Mucosa of rectum (tissue), 2 donors: ENCODE measurements around the gene GON7.
"Not testable (repeated sequence)": the region's sequence is repeated elsewhere in the genome, so short reads cannot be mapped to it uniquely, and the experiment has no call there.

ENCODE experiments used
- H3K27ac ChIP-seq, 2 donors: one replicate each; pipeline ENCODE4 v1.7.0; 2013; ENCODE audit warnings: inconsistent platforms in 2 of 2, low read depth in 2 of 2, low read length in 2 of 2
- H3K27me3 ChIP-seq, 2 donors: one replicate each; pipeline ENCODE4 v1.7.0; 2013; ENCODE audit warnings: low read length in 2 of 2; ENCODE audit not compliant: control insufficient read depth in 2 of 2, insufficient read depth in 2 of 2
- H3K36me3 ChIP-seq, 2 donors: one replicate each; pipeline ENCODE4 v1.7.0; 2013; ENCODE audit warnings: low read length in 2 of 2; ENCODE audit not compliant: control insufficient read depth in 2 of 2, insufficient read depth in 2 of 2
- H3K4me1 ChIP-seq, 2 donors: one replicate each; pipeline ENCODE4 v1.7.0; 2013; ENCODE audit warnings: low read length in 2 of 2, mild to moderate bottlenecking in 1 of 2; ENCODE audit not compliant: control insufficient read depth in 2 of 2, insufficient read depth in 2 of 2
- H3K4me3 ChIP-seq, 2 donors: one replicate each; pipeline ENCODE4 v1.7.0; 2013; ENCODE audit warnings: low read length in 2 of 2
- H3K9ac ChIP-seq, 2 donors: one replicate each; pipeline ENCODE4 v1.7.0; 2013; ENCODE audit warnings: low read length in 2 of 2, low read depth in 1 of 2, mild to moderate bottlenecking in 1 of 2
- H3K9me3 ChIP-seq, 2 donors: one replicate each; pipeline ENCODE4 v1.7.0; 2013; ENCODE audit warnings: low read length in 2 of 2; ENCODE audit not compliant: control insufficient read depth in 2 of 2
- donor health status: healthy.
- donor health status: Normal muscosa, but diverticular disease.

The GON7 gene

GRCh38 chr14:93175492-93175891 is 31.4 kb downstream of the GON7 start:
- Histone ChIP-seq H3K27ac (no peak overlapping the region), H3K36me3 (no peaks in the 10 kb centered on the region), H3K27me3 (no peaks in the 10 kb centered on the region), H3K4me1 (no peaks in the 10 kb centered on the region), H3K9ac (no peak overlapping the region), H3K4me3 (no peak overlapping the region), H3K9me3 (no peaks in the 10 kb centered on the region)

DNA sequence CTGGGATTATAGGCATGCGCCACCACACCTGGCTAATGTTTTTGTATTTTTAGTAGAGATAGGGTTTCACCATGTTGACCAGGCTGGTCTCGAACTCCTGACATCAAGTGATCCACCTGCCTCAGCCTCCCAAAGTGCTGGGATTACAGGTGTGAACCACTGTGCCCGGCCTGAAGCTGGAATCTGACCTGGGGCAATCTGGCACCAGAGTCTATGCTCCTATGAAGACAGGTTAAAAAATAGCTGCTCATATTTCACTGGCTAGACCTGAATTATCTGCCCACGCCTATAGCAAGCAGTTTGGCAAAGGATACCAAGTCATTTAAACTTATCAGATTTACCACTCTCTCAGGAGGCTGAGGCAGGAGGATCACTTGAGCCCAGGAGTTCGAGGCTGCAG is 32.1 kb downstream of the GON7 start:
- H3K27me3 ChIP-seq, H3K9me3 ChIP-seq, H3K36me3 ChIP-seq, H3K4me1 ChIP-seq, H3K4me3 ChIP-seq, H3K27ac ChIP-seq, H3K9ac ChIP-seq: not testable (repeated sequence)

- Histone ChIP-seq H3K9me3 (no peaks in the 10 kb centered on the region), H3K4me3 (no peak overlapping the region), H3K4me1 (no peaks in the 10 kb centered on the region), H3K27ac (no peak overlapping the region), H3K27me3 (no peaks in the 10 kb centered on the region), H3K36me3 (no peaks in the 10 kb centered on the region), H3K9ac (no peak overlapping the region)
Measured at GRCh38 chr14:93173943-93174395, 32.9 kb downstream of the GON7 start.

GRCh38 chr14:93171376-93171775 is 35.5 kb downstream of the GON7 start:
- Histone ChIP-seq H3K27me3 (no peaks in the 10 kb centered on the region), H3K36me3 (no peaks in the 10 kb centered on the region), H3K27ac (no peak overlapping the region), H3K9ac (no peak overlapping the region), H3K4me1 (no peaks in the 10 kb centered on the region), H3K4me3 (no peak overlapping the region), H3K9me3 (no peaks in the 10 kb centered on the region)

DNA sequence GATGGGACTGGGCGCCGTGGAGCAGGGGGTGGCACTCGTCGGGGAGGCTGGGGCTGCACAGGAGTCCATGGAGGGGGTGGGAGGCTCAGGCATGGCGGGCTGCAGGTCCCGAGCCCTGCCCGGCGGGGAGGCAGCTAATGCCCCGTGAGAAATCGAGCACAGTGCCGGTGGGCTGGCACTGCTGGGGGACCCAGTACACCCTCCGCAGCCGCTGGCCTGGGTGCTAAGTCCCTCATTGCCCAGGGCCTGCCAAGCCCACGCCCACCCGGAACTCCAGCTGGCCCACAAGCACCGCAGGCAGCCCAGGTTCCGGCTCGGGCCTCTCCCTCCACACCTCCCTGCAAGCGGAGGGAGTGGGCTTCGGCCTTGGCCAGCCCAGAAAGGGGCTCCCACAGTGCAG is 36.7 kb downstream of the GON7 start:
- not testable (repeated sequence) for H3K4me1 ChIP-seq, H3K36me3 ChIP-seq, H3K4me3 ChIP-seq, H3K27me3 ChIP-seq, H3K27ac ChIP-seq, H3K9ac ChIP-seq, H3K9me3 ChIP-seq

DNA sequence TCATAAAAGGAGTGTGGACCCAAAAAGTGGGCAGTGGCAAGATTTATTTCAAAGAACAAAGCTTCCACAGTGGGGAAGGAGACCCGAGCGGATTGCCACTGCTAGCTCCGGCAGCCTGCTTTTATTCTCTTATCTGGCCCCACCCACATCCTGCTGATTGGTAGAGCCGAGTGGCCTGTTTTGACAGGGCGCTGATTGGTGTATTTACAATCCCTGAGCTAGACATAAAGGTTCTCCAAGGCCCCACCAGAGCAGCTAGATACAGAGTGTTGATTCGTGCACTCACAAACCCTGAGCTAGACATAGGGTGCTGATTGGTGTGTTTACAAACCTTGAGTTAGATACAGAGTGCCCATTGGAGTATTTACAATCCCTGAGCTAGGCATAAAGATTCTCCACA is 37.2 kb downstream of the GON7 start:
- H3K4me3 ChIP-seq, H3K4me1 ChIP-seq, H3K9me3 ChIP-seq, H3K27ac ChIP-seq, H3K36me3 ChIP-seq, H3K9ac ChIP-seq, H3K27me3 ChIP-seq: not testable (repeated sequence)

DNA sequence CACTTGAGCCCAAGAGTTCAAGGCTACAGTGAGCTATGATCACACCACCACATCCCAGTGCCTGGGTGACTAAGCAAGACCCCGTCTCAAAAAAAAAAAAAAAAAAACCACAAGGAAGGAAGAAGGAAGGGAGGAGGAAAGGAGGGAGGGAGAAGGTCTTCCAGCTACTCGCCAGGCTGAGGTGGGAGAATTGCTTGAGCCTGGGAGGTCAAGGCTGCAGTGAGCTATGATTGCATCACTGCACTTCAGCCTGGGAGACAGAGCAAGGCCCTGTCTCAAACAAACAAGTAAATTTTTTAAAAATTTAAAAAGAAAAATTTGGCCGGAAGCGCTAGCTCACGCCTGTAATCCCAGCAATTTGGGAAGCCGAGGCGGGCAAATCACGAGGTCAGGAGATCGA is 38.3 kb downstream of the GON7 start:
- not testable (repeated sequence) for H3K4me1 ChIP-seq, H3K36me3 ChIP-seq

GRCh38 chr14:93165271-93166265 is 41.3 kb downstream of the GON7 start:
- H3K27ac ChIP-seq, H3K4me3 ChIP-seq, H3K9ac ChIP-seq, H3K27me3 ChIP-seq, H3K36me3 ChIP-seq, H3K9me3 ChIP-seq, H3K4me1 ChIP-seq: not testable (repeated sequence)

More for the DNA sequence above, 38.3 kb downstream of the GON7 start:
- not testable (repeated sequence) for H3K27ac ChIP-seq, H3K9me3 ChIP-seq, H3K27me3 ChIP-seq, H3K4me3 ChIP-seq, H3K9ac ChIP-seq

- H3K4me1 ChIP-seq = no peaks in the 10 kb centered on the region
- no peaks in the 10 kb centered on the region for H3K36me3 ChIP-seq
- no peak overlapping the region for H3K27ac ChIP-seq
- H3K27me3 ChIP-seq = no peaks in the 10 kb centered on the region
- no peak overlapping the region for H3K9ac ChIP-seq
- no peaks in the 10 kb centered on the region for H3K9me3 ChIP-seq
- no peak overlapping the region for H3K4me3 ChIP-seq
Measured at GRCh38 chr14:93163564-93163963, 43.3 kb downstream of the GON7 start.

DNA sequence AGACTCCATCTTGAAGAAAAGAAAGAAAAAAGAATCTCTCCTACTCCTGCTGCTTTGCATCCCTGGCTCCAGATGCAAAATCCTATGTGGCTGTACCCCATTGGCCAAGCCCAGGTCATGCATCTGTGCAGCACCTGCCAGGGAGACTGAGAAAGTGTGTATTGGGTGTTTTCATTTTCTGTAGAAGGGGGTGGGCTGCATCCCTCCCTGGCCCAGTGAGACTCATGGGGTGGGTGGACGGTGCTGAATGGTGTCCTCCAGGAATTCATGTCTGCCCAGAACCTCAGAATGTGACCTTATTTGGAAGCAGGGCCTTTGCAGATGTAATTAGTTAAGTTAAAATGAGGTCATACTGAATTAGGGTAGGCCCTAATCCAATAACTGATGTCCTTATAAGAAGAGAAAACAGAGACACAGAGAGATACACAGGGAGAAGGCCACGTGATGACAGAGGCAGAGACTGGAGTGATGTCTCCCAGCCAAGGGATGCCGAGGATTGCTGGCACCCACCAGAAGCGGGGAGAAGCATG is 45.4 kb downstream of the GON7 start:
- Histone ChIP-seq H3K9ac (no peak overlapping the region), H3K4me3 (no peak overlapping the region), H3K36me3 (no peaks in the 10 kb centered on the region), H3K27me3 (no peaks in the 10 kb centered on the region), H3K9me3 (no peaks in the 10 kb centered on the region), H3K4me1 (no peaks in the 10 kb centered on the region), H3K27ac (no peak overlapping the region)
